Kidney (tissue), 14 donors: ENCODE data around the gene ITSN2. TPM values are rescaled to one million over a fixed set of nuclear protein-coding genes. Genes with fewer than 3 reads are reported as not detected.

Source experiments
- DNase-seq, 5 donors: peaks; one replicate each; pipeline ENCODE4 v3.0.0-alpha.2; 2013 to 2020
- FAIRE-seq: peaks from 2 replicates; lab custom pipeline; 2012; peaks lifted over from hg19 to GRCh38; lab: Jason Lieb, UNC
- H3K27ac ChIP-seq, 2 donors: one replicate each; pipeline ENCODE4 v1.7.0; 2013; ENCODE audit warnings: low read depth in 2 of 2, low read length in 2 of 2, inconsistent platforms in 1 of 2
- H3K27me3 ChIP-seq: one replicate; pipeline ENCODE4 v1.7.1; 2013; ENCODE audit warnings: low read length, inconsistent platforms; ENCODE audit not compliant: control insufficient read depth, insufficient read depth
- H3K36me3 ChIP-seq, 3 donors: one replicate each; pipeline versions ENCODE4 v1.7.0 to v1.7.1; 2013; ENCODE audit warnings: low read length in 3 of 3, control low read depth in 1 of 3, inconsistent platforms in 1 of 3; ENCODE audit not compliant: insufficient read depth in 3 of 3, control insufficient read depth in 2 of 3
- H3K4me1 ChIP-seq, 3 donors: one replicate each; pipeline versions ENCODE4 v1.7.0 to v1.7.1; 2013; ENCODE audit warnings: low read length in 3 of 3, inconsistent platforms in 1 of 3, low read depth in 1 of 3; ENCODE audit not compliant: control insufficient read depth in 2 of 3, insufficient read depth in 2 of 3
- H3K4me3 ChIP-seq, 3 donors: one replicate each; pipeline versions ENCODE4 v1.7.0 to v1.8.1; 2013; ENCODE audit warnings: low read length in 3 of 3, control low read depth in 1 of 3, inconsistent platforms in 1 of 3
- H3K9ac ChIP-seq, 3 donors: one replicate each; pipeline versions ENCODE4 v1.7.0 to v1.7.1; 2013; ENCODE audit warnings: low read length in 3 of 3, control low read depth in 1 of 3, inconsistent platforms in 1 of 3
- H3K9me3 ChIP-seq, 3 donors: one replicate each; pipeline versions ENCODE4 v1.7.0 to v1.7.1; 2013; ENCODE audit warnings: low read length in 3 of 3, control low read depth in 1 of 3, inconsistent platforms in 1 of 3; ENCODE audit not compliant: control insufficient read depth in 2 of 3, insufficient read depth in 1 of 3
- CTCF ChIP-seq: IDR thresholded peaks from 3 replicates; pipeline ENCODE4 v1.5.1; 2012; ENCODE audit warnings: mild to moderate bottlenecking, moderate library complexity, borderline replicate concordance; ENCODE audit not compliant: insufficient read depth; ENCODE audit errors: extremely low read depth
- intact Hi-C: fragments of 100-400 bp; cut with DNase I; formaldehyde crosslinking; loops from one replicate; pipeline ENCODE4 v1.11.1; 2022
- polyA plus RNA-seq: library from polyadenylated mRNA; stranded (reverse); fragments of 350-450 nt; fragmentation: Illumina TruSeq; extraction: RNeasy Lipid Tissue Mini Kit (QIAGEN cat#74804); gene quantifications from one replicate; pipeline ENCODE4 v1.2.3, GENCODE V29; 2014; ENCODE audit warnings: low read depth, low replicate concordance; ENCODE audit not compliant: insufficient read depth
- total RNA-seq: library from RNA; stranded (reverse); fragmentation: NEBNext Ultra II Directional; extraction: Animal tissue kit (Norgen Biotek cat#: 25700); gene quantifications from one replicate; pipeline ENCODE4 v1.2.1, GENCODE V29; 2021
- donor health status: control.
- donor health status: control.
- donor health status: control.
- donor health status: control.
- donor health status: control.
- donor health status: DM: yes; HTN: yes; CAD: no.
- donor health status: Normal renal cell carcinoma (clear cell type).

Gene ITSN2
- total and polyA plus RNA-seq, 2 donors from 2014 or later = 20.1 to 72.8 TPM

DNA sequence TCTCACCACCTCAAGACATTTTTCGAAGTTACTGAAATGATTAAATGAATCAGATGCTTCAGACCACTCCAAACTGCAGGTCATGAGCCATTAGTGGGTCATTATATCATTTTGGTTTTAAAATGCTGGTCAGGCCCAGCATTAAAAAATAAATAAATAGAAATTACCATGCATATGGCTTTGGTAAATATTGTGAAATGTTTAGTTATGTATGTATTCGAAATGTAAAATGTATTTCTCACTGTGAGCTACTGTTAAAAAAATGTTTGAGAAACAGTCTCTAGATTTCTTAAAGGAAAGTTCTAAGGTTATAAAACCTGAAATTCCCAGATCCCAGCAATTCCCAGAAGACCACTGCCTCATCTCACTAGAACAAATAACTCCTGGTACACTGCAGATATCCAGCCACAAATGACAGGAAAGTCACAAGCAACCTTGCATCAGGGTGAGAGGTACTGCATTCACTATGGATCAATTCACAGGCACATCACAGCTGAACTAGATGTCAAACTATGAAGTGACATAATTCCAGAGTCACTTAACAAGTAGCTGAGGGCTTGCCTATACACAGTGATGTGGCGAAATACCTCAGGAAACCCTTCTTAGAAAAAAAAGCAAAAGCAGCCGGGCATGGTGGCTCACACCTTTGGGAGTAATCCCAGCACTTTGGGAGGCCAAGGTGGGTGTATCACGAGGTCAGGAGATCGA is 138.8 kb downstream of the ITSN2 start:
- Histone ChIP-seq H3K4me1 (no peaks in the 10 kb centered on the region), H3K36me3 (peaks cover 0 to 19% (median 15%) of the 10 kb centered on the region in 3 donors), H3K9me3 (no peaks in the 10 kb centered on the region), H3K9ac (no peak overlapping the region), H3K4me3 (no peak overlapping the region), H3K27ac (no peak overlapping the region), H3K27me3 (no peaks in the 10 kb centered on the region)
- FAIRE-seq (no peak), DNase-seq (no peak)
- no peak for TF ChIP-seq CTCF
- intact Hi-C loops = no loop called here

GRCh38 chr2:24220554-24221291 is 139.6 kb downstream of the ITSN2 start:
- Histone ChIP-seq H3K4me3 (no peak overlapping the region), H3K27me3 (no peaks in the 10 kb centered on the region), H3K27ac (no peak overlapping the region), H3K9me3 (no peaks in the 10 kb centered on the region), H3K4me1 (no peaks in the 10 kb centered on the region), H3K36me3 (peaks cover 0 to 22% (median 12%) of the 10 kb centered on the region in 3 donors), H3K9ac (no peak overlapping the region)
- intact Hi-C loops = no loop called here
- FAIRE-seq (no peak), DNase-seq (no peak)
- TF ChIP-seq CTCF = no peak

- H3K9ac ChIP-seq = no peak overlapping the region
- no peaks in the 10 kb centered on the region for H3K9me3 ChIP-seq
- no peaks in the 10 kb centered on the region for H3K4me1 ChIP-seq
- no peak for TF ChIP-seq CTCF
- no peaks in the 10 kb centered on the region for H3K27me3 ChIP-seq
- H3K36me3 ChIP-seq = peaks cover 0 to 28% (median 27%) of the 10 kb centered on the region in 3 donors
- intact Hi-C loops = no loop called here
- no peak overlapping the region for H3K27ac ChIP-seq
- H3K4me3 ChIP-seq = no peak overlapping the region
- FAIRE-seq (no peak), DNase-seq (no peak)
These were observed 145.5 kb downstream of the ITSN2 start for GRCh38 chr2:24214880-24215279.
